T-helper 2 cell treated with Interferon-gamma antibody and Interleukin-4, amounts not matched to agents 5 μg/mL and 100 μg/mL, for 36 hours (primary cell): ENCODE data around the gene MRS2.
"Not testable (repeated sequence)": the region's sequence is repeated elsewhere in the genome, so short reads cannot be mapped to it uniquely, and the experiment has no call there.

Experiments
- DNase-seq: peaks from one replicate; pipeline ENCODE4 v3.0.0; 2021; ENCODE audit warnings: low spot score
- H3K27ac Mint-ChIP-seq: one replicate; pipeline ENCODE4 v1.8.0; 2021; ENCODE audit warnings: mild to moderate bottlenecking, mixed read lengths
- H3K27me3 Mint-ChIP-seq: one replicate; pipeline ENCODE4 v1.8.0; 2021; ENCODE audit warnings: low read depth, mixed read lengths
- H3K36me3 Mint-ChIP-seq: one replicate; pipeline ENCODE4 v1.8.0; 2021; ENCODE audit warnings: low read depth, mixed read lengths
- H3K4me1 Mint-ChIP-seq: one replicate; pipeline ENCODE4 v1.8.0; 2021; ENCODE audit warnings: low read depth, mixed read lengths
- H3K4me3 Mint-ChIP-seq: one replicate; pipeline ENCODE4 v1.8.0; 2022; ENCODE audit warnings: mild to moderate bottlenecking, moderate library complexity, mixed read lengths
- H3K9me3 Mint-ChIP-seq: one replicate; pipeline ENCODE4 v1.8.0; 2021; ENCODE audit warnings: mixed read lengths

MRS2 gene

DNA sequence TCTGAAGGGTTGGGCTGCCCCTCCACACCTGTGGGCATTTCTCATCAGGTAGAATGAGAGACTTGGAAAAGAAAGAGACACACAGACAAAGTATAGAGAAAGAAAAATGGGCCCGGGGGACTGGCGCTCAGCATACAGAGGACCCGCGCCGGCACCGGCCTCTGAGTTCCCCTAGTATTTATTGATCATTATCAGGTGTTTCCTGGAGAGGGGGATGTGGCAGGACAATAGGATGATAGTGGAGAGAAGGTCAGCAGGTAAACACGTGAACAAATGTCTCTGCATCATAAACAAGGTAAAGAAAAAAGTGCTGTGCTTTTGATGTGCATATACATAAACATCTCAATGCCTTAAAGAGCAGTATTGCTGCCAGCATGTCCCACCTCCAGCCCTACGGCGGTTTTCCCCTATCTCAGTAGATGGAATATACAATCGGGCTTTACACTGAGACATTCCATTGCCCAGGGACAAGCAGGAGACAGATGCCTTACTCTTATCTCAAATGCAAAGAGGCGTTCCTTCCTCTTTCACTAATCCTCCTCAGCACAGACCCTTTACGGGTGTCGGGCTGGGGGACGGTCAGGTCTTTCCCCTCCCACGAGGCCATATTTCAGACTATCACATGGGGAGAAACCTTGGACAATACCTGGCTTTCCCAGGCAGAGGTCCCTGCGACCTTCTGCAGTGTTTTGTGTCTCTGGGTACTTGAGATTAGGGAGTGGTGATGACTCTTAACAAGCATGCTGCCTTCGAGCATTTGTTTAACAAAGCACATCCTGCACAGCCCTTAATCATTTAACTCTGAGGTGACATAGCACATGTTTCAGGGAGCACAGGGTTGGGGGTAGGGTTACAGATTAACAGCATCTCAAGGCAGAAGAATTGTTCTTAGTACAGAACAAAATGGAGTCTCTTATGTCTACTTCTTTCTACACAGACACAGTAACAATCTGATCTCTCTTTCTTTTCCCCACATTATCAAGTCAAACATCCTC, 2.4 kb upstream of the MRS2 start:
- not testable (repeated sequence) for DNase-seq, H3K4me3 Mint-ChIP-seq, H3K9me3 Mint-ChIP-seq, H3K36me3 Mint-ChIP-seq, H3K27ac Mint-ChIP-seq
- Mint-ChIP-seq H3K27me3 (peaks cover 24% of the 10 kb centered on the region), H3K4me1 (peaks cover 25% of the 10 kb centered on the region)

DNA sequence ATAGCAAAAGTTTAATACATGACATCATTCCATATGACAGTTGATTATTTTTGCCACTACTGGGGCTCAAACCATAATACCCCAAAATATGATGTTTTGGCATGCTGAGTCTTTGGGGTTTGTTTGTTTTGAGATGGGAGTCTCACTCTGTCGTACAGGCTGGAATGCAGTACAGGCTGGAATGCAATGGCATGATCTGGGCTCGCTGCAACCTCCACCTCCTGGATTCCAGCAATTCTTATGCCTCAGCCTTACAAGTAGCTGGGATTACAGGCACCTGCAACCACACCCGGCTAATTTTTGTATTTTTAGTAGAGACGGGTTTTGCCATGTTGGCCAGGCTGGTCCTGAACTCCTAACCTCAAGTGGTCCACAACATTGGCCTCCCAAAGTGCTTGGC, 1.3 kb upstream of the MRS2 start:
- H3K9me3 Mint-ChIP-seq, result peaks cover 4% of the 10 kb centered on the region
- no peak for DNase-seq
- no peak overlapping the region for H3K4me3 Mint-ChIP-seq

GRCh38 chr6:24403501-24403824, 727 bp downstream of the MRS2 start:
- Mint-ChIP-seq H3K4me3 (peak overlapping the region; percentile 97), H3K9me3 (no peaks in the 10 kb centered on the region), H3K27me3 (peaks cover 19% of the 10 kb centered on the region), H3K4me1 (peaks cover 25% of the 10 kb centered on the region), H3K27ac (peak overlapping the region; percentile 70), H3K36me3 (peaks cover 6% of the 10 kb centered on the region)
- no peak for DNase-seq

More for the DNA sequence above, 1.3 kb upstream of the MRS2 start:
- H3K36me3 Mint-ChIP-seq, result peaks cover 6% of the 10 kb centered on the region
- no peak overlapping the region for H3K27ac Mint-ChIP-seq
- peaks cover 25% of the 10 kb centered on the region for H3K4me1 Mint-ChIP-seq
- H3K27me3 Mint-ChIP-seq, result peaks cover 24% of the 10 kb centered on the region

GRCh38 chr6:24405262-24405661, 2.5 kb downstream of the MRS2 start:
- no peak for DNase-seq
- Mint-ChIP-seq H3K27me3 (peaks cover 8% of the 10 kb centered on the region), H3K9me3 (no peaks in the 10 kb centered on the region), H3K27ac (no peak overlapping the region), H3K4me1 (peaks cover 25% of the 10 kb centered on the region), H3K4me3 (no peak overlapping the region), H3K36me3 (peaks cover 6% of the 10 kb centered on the region)

GRCh38 chr6:24408719-24409410, 6.1 kb downstream of the MRS2 start:
- peaks cover 15% of the 10 kb centered on the region for H3K4me1 Mint-ChIP-seq
- DNase-seq, result no peak
- H3K9me3 Mint-ChIP-seq, result no peaks in the 10 kb centered on the region
- H3K36me3 Mint-ChIP-seq, result peaks cover 23% of the 10 kb centered on the region
- H3K27ac Mint-ChIP-seq, result no peak overlapping the region
- H3K4me3 Mint-ChIP-seq, result no peak overlapping the region
- H3K27me3 Mint-ChIP-seq, result no peaks in the 10 kb centered on the region

DNA sequence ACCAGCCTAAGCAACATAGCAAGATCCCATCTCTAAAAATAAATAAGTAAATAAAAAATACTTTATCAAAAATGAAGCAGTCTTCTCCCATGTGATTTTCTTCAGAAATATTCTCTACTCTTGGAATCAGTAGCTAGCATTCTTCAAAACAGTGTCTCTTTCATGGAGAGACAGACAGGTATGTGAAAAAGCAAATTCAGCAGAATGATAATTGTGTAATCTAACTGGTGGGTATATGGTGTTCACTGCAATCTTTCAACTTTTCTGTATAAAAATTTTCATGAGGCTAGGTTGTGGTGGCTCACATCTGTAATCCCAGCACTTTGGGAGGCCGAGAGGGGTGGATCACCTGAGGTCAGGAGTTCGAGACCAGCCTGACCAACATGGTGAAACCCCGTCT, 7.9 kb downstream of the MRS2 start:
- H3K36me3 Mint-ChIP-seq, result peaks cover 23% of the 10 kb centered on the region
- H3K4me1 Mint-ChIP-seq, result peaks cover 4% of the 10 kb centered on the region
- H3K9me3 Mint-ChIP-seq, result no peaks in the 10 kb centered on the region
- no peak for DNase-seq
- H3K27ac Mint-ChIP-seq, result no peak overlapping the region
- no peak overlapping the region for H3K4me3 Mint-ChIP-seq
- H3K27me3 Mint-ChIP-seq, result no peaks in the 10 kb centered on the region

- H3K27ac Mint-ChIP-seq, result no peak overlapping the region
- peaks cover 4% of the 10 kb centered on the region for H3K4me1 Mint-ChIP-seq
- DNase-seq, result no peak
- H3K9me3 Mint-ChIP-seq, result no peaks in the 10 kb centered on the region
- no peaks in the 10 kb centered on the region for H3K27me3 Mint-ChIP-seq
- H3K36me3 Mint-ChIP-seq, result peaks cover 27% of the 10 kb centered on the region
- H3K4me3 Mint-ChIP-seq, result no peak overlapping the region
Observed at GRCh38 chr6:24412294-24412693, 9.6 kb downstream of the MRS2 start.

GRCh38 chr6:24414531-24414930, 11.8 kb downstream of the MRS2 start:
- H3K4me3 Mint-ChIP-seq, H3K27ac Mint-ChIP-seq, DNase-seq, H3K4me1 Mint-ChIP-seq, H3K9me3 Mint-ChIP-seq, H3K27me3 Mint-ChIP-seq: not testable (repeated sequence)
- H3K36me3 Mint-ChIP-seq, result peaks cover 38% of the 10 kb centered on the region

GRCh38 chr6:24415753-24416152, 13.0 kb downstream of the MRS2 start:
- Mint-ChIP-seq H3K4me1 (peaks cover 4% of the 10 kb centered on the region), H3K27me3 (no peaks in the 10 kb centered on the region), H3K9me3 (no peaks in the 10 kb centered on the region), H3K4me3 (no peak overlapping the region), H3K27ac (no peak overlapping the region), H3K36me3 (peaks cover 45% of the 10 kb centered on the region)
- no peak for DNase-seq

DNA sequence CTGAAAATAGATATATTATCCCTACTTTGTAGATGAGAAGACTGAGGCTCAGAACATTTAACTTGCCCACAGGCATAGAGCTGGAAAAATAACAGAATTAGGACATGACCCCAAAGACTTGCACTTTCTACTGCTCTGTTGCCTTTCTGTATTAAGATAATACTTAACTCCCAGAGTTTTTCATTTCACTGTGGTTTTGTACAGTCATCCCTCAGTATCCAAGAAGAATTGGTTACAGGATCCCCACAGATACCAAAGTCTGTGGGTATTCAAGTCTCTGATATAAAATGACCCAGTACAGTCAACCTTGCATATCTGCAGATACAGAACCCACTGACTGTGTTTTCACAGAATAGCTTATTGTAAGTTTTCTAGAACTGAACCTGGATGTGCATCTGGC, 16.8 kb downstream of the MRS2 start:
- Mint-ChIP-seq H3K36me3 (peaks cover 49% of the 10 kb centered on the region), H3K4me1 (no peaks in the 10 kb centered on the region), H3K9me3 (no peaks in the 10 kb centered on the region), H3K27me3 (no peaks in the 10 kb centered on the region), H3K27ac (no peak overlapping the region), H3K4me3 (no peak overlapping the region)
- no peak for DNase-seq

DNA sequence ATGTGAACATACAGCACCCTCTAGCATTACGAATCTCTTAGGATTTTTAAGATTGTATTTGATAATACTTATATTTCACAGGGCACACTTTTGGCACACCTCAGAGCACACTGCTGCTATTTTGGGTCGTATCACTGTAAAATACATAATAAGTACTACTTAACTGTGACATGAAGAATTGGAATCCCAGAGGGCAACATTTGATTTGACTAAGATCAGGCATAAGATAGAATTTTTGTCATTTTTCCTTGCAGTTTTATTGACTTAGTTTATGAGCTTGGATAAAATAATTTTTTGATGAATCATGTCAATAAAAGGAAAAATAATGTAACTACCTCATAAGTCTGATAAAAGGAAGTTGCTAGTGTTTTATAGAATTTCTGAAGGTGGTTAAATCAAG, 22.4 kb downstream of the MRS2 start:
- no peaks in the 10 kb centered on the region for H3K27me3 Mint-ChIP-seq

GRCh38 chr6:24426729-24427446, 24.2 kb downstream of the MRS2 start:
- Mint-ChIP-seq H3K9me3 (no peaks in the 10 kb centered on the region), H3K4me1 (no peaks in the 10 kb centered on the region), H3K4me3 (no peak overlapping the region), H3K27me3 (no peaks in the 10 kb centered on the region), H3K27ac (no peak overlapping the region), H3K36me3 (peaks cover 23% of the 10 kb centered on the region)
- no peak for DNase-seq

More for the DNA sequence above, 22.4 kb downstream of the MRS2 start:
- Mint-ChIP-seq H3K36me3 (peaks cover 32% of the 10 kb centered on the region), H3K4me3 (no peak overlapping the region), H3K4me1 (no peaks in the 10 kb centered on the region), H3K9me3 (no peaks in the 10 kb centered on the region), H3K27ac (no peak overlapping the region)
- DNase-seq, result no peak

- Mint-ChIP-seq H3K36me3 (peaks cover 10% of the 10 kb centered on the region), H3K9me3 (no peaks in the 10 kb centered on the region), H3K27ac (no peak overlapping the region), H3K4me3 (no peak overlapping the region), H3K27me3 (no peaks in the 10 kb centered on the region), H3K4me1 (no peaks in the 10 kb centered on the region)
- DNase-seq, result no peak
Observed at GRCh38 chr6:24428615-24429014, 25.9 kb downstream of the MRS2 start.

DNA sequence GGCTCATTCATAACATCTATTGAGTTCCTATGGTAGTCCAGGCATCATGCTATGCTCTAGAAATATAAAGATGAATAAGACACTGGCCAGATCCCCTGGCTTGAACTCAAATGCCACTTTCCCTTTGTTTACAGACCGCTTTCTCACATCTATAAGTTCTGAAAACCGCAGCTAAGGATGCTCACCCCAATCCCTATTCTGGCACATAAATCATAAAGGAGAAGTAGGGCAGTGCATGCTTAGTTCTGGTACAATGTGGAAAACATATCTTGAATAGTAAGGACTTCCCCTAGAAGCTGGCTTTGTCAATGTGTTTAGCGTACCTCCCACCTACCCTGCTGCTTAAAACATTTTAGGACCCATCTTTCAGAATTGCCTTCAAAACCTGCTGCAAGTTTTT, 26.4 kb downstream of the MRS2 start:
- DNase-seq, result no peak
- H3K4me3 Mint-ChIP-seq, result no peak overlapping the region
- H3K27ac Mint-ChIP-seq, result no peak overlapping the region
- no peaks in the 10 kb centered on the region for H3K27me3 Mint-ChIP-seq
- H3K36me3 Mint-ChIP-seq, result peaks cover 8% of the 10 kb centered on the region
- no peaks in the 10 kb centered on the region for H3K4me1 Mint-ChIP-seq
- no peaks in the 10 kb centered on the region for H3K9me3 Mint-ChIP-seq
